ENCODE data around the gene GABRP.
"Not testable (repeated sequence)": the region's sequence is repeated elsewhere in the genome, so short reads cannot be mapped to it uniquely, and the experiment has no call there.

The GABRP gene

GRCh38 chr5:170809551-170809950 is 26.0 kb downstream of the GABRP start:
- Mint-ChIP-seq H3K27me3 (peaks cover 4% of the 10 kb centered on the region), H3K9me3 (no peaks in the 10 kb centered on the region), H3K27ac (no peak overlapping the region), H3K4me3 (no peak overlapping the region), H3K4me1 (ENCODE audit: low read depth) (no peaks in the 10 kb centered on the region), H3K36me3 (ENCODE audit: low read depth) (no peaks in the 10 kb centered on the region)

- Mint-ChIP-seq H3K4me1 (ENCODE audit: low read depth) (no peaks in the 10 kb centered on the region), H3K36me3 (ENCODE audit: low read depth) (no peaks in the 10 kb centered on the region), H3K27ac (no peak overlapping the region), H3K27me3 (peaks cover 11% of the 10 kb centered on the region), H3K9me3 (no peaks in the 10 kb centered on the region), H3K4me3 (no peak overlapping the region)
Observed at GRCh38 chr5:170811719-170812118, 28.2 kb downstream of the GABRP start.

- Mint-ChIP-seq H3K27ac (no peak overlapping the region), H3K27me3 (peaks cover 11% of the 10 kb centered on the region), H3K4me3 (no peak overlapping the region), H3K4me1 (ENCODE audit: low read depth) (no peaks in the 10 kb centered on the region), H3K9me3 (no peaks in the 10 kb centered on the region), H3K36me3 (ENCODE audit: low read depth) (no peaks in the 10 kb centered on the region)
Observed at GRCh38 chr5:170813231-170813630, 29.7 kb downstream of the GABRP start.

- H3K4me3 Mint-ChIP-seq, result no peak overlapping the region
- peaks cover 7% of the 10 kb centered on the region for H3K27me3 Mint-ChIP-seq
- H3K4me1 Mint-ChIP-seq (ENCODE audit: low read depth), result no peaks in the 10 kb centered on the region
- no peaks in the 10 kb centered on the region for H3K36me3 Mint-ChIP-seq (ENCODE audit: low read depth)
- no peaks in the 10 kb centered on the region for H3K9me3 Mint-ChIP-seq
- H3K27ac Mint-ChIP-seq, result no peak overlapping the region
Observed at GRCh38 chr5:170817195-170817594, 33.7 kb downstream of the GABRP start.

GRCh38 chr5:170818232-170818631 is 34.7 kb downstream of the GABRP start:
- no peaks in the 10 kb centered on the region for H3K4me1 Mint-ChIP-seq (ENCODE audit: low read depth)
- H3K27ac Mint-ChIP-seq, result no peak overlapping the region
- H3K4me3 Mint-ChIP-seq, result no peak overlapping the region
- no peaks in the 10 kb centered on the region for H3K9me3 Mint-ChIP-seq
- H3K27me3 Mint-ChIP-seq, result peaks cover 7% of the 10 kb centered on the region
- no peaks in the 10 kb centered on the region for H3K36me3 Mint-ChIP-seq (ENCODE audit: low read depth)

GRCh38 chr5:170819824-170820223 is 36.3 kb downstream of the GABRP start:
- H3K9me3 Mint-ChIP-seq, result no peaks in the 10 kb centered on the region
- H3K36me3 Mint-ChIP-seq (ENCODE audit: low read depth), result no peaks in the 10 kb centered on the region
- no peak overlapping the region for H3K27ac Mint-ChIP-seq
- no peak overlapping the region for H3K4me3 Mint-ChIP-seq
- peaks cover 7% of the 10 kb centered on the region for H3K27me3 Mint-ChIP-seq
- H3K4me1 Mint-ChIP-seq (ENCODE audit: low read depth), result no peaks in the 10 kb centered on the region

- Mint-ChIP-seq H3K27ac (no peak overlapping the region), H3K4me3 (no peak overlapping the region), H3K36me3 (ENCODE audit: low read depth) (no peaks in the 10 kb centered on the region), H3K9me3 (no peaks in the 10 kb centered on the region), H3K4me1 (ENCODE audit: low read depth) (no peaks in the 10 kb centered on the region), H3K27me3 (no peaks in the 10 kb centered on the region)
Observed at GRCh38 chr5:170821257-170821800, 37.8 kb downstream of the GABRP start.

GRCh38 chr5:170826117-170826516 is 42.6 kb downstream of the GABRP start:
- no peaks in the 10 kb centered on the region for H3K9me3 Mint-ChIP-seq
- H3K27me3 Mint-ChIP-seq, result no peaks in the 10 kb centered on the region

GRCh38 chr5:170832241-170832640 is 48.7 kb downstream of the GABRP start:
- Mint-ChIP-seq H3K36me3 (ENCODE audit: low read depth) (no peaks in the 10 kb centered on the region), H3K27ac (no peak overlapping the region), H3K4me3 (no peak overlapping the region), H3K9me3 (peaks cover 8% of the 10 kb centered on the region), H3K27me3 (no peaks in the 10 kb centered on the region), H3K4me1 (ENCODE audit: low read depth) (no peaks in the 10 kb centered on the region)

More at GRCh38 chr5:170826117-170826516, 42.6 kb downstream of the GABRP start:
- no peak overlapping the region for H3K4me3 Mint-ChIP-seq
- H3K36me3 Mint-ChIP-seq (ENCODE audit: low read depth), result no peaks in the 10 kb centered on the region
- H3K4me1 Mint-ChIP-seq (ENCODE audit: low read depth), result no peaks in the 10 kb centered on the region
- H3K27ac Mint-ChIP-seq, result no peak overlapping the region

- not testable (repeated sequence) for H3K4me1 Mint-ChIP-seq (ENCODE audit: low read depth); H3K4me3 Mint-ChIP-seq; H3K36me3 Mint-ChIP-seq (ENCODE audit: low read depth); H3K9me3 Mint-ChIP-seq; H3K27me3 Mint-ChIP-seq
- H3K27ac Mint-ChIP-seq, result peak overlapping the region; percentile 17
Observed at GRCh38 chr5:170833981-170834380, 50.5 kb downstream of the GABRP start.

GRCh38 chr5:170836226-170836625 is 52.7 kb downstream of the GABRP start:
- Mint-ChIP-seq H3K27me3 (no peaks in the 10 kb centered on the region), H3K36me3 (ENCODE audit: low read depth) (no peaks in the 10 kb centered on the region), H3K4me3 (no peak overlapping the region), H3K9me3 (peaks cover 8% of the 10 kb centered on the region), H3K4me1 (ENCODE audit: low read depth) (no peaks in the 10 kb centered on the region), H3K27ac (no peak overlapping the region)

- peaks cover 4% of the 10 kb centered on the region for H3K27me3 Mint-ChIP-seq
- H3K27ac Mint-ChIP-seq, result no peak overlapping the region
- no peaks in the 10 kb centered on the region for H3K4me1 Mint-ChIP-seq (ENCODE audit: low read depth)
- no peak overlapping the region for H3K4me3 Mint-ChIP-seq
- no peaks in the 10 kb centered on the region for H3K36me3 Mint-ChIP-seq (ENCODE audit: low read depth)
- H3K9me3 Mint-ChIP-seq, result no peaks in the 10 kb centered on the region
Observed at GRCh38 chr5:170843870-170844269, 60.3 kb downstream of the GABRP start.

- Mint-ChIP-seq H3K27me3 (peaks cover 4% of the 10 kb centered on the region), H3K4me3 (no peak overlapping the region), H3K27ac (no peak overlapping the region), H3K4me1 (ENCODE audit: low read depth) (no peaks in the 10 kb centered on the region), H3K9me3 (no peaks in the 10 kb centered on the region), H3K36me3 (ENCODE audit: low read depth) (no peaks in the 10 kb centered on the region)
Observed at GRCh38 chr5:170844651-170845050, 61.1 kb downstream of the GABRP start.

GRCh38 chr5:170846416-170846815 is 62.9 kb downstream of the GABRP start:
- H3K36me3 Mint-ChIP-seq (ENCODE audit: low read depth), result no peaks in the 10 kb centered on the region
- peaks cover 4% of the 10 kb centered on the region for H3K27me3 Mint-ChIP-seq
- H3K4me1 Mint-ChIP-seq (ENCODE audit: low read depth), result no peaks in the 10 kb centered on the region
- H3K27ac Mint-ChIP-seq, result no peak overlapping the region
- H3K9me3 Mint-ChIP-seq, result no peaks in the 10 kb centered on the region
- no peak overlapping the region for H3K4me3 Mint-ChIP-seq

GRCh38 chr5:170846846-170847245 is 63.3 kb downstream of the GABRP start:
- peaks cover 2% of the 10 kb centered on the region for H3K27me3 Mint-ChIP-seq
- no peak overlapping the region for H3K27ac Mint-ChIP-seq
- H3K4me1 Mint-ChIP-seq (ENCODE audit: low read depth), result no peaks in the 10 kb centered on the region
- no peaks in the 10 kb centered on the region for H3K9me3 Mint-ChIP-seq
- H3K36me3 Mint-ChIP-seq (ENCODE audit: low read depth), result no peaks in the 10 kb centered on the region
- no peak overlapping the region for H3K4me3 Mint-ChIP-seq

- Mint-ChIP-seq H3K4me1 (ENCODE audit: low read depth) (no peaks in the 10 kb centered on the region), H3K4me3 (no peak overlapping the region), H3K27ac (no peak overlapping the region), H3K9me3 (no peaks in the 10 kb centered on the region), H3K36me3 (ENCODE audit: low read depth) (no peaks in the 10 kb centered on the region), H3K27me3 (no peaks in the 10 kb centered on the region)
Observed at GRCh38 chr5:170848033-170848432, 64.5 kb downstream of the GABRP start.

All from stimulated activated naive CD8-positive, alpha-beta T cell treated with anti-CD3 and anti-CD28 coated beads, Interleukin-15, Interleukin-2, amounts not matched to agents 100 ng/mL and 50 ng/mL, for 24 hours (primary cell).